OCI-LY7 (cell line): ENCODE results near the gene IGSF11. TPM values are rescaled to one million over a fixed set of nuclear protein-coding genes. Genes with fewer than 3 reads are reported as not detected.

ENCODE experiments used
- BruUV-seq: library from RNA; stranded (reverse); fragments of 400-500 nt; replicated peaks from 2 replicates; lab custom pipeline; 2021; lab: Mats Ljungman, UMichigan
- CTCF ChIA-PET: fragments of 300-600 bp; sonication (Branson Sonifier 250); formaldehyde crosslinking; loops from one replicate; lab custom pipeline; 2022; ENCODE audit warnings: antibody characterized with exemption; ENCODE audit not compliant: unreplicated experiment; lab: Charles Lee
- POLR2A ChIA-PET: fragments of 300-600 bp; sonication (Branson Sonifier 250); formaldehyde crosslinking; loops from one replicate; lab custom pipeline; 2022; ENCODE audit warnings: antibody characterized with exemption; lab: Charles Lee
- DNase-seq: peaks from one replicate; pipeline ENCODE4 v3.0.0-alpha.2; 2015; ENCODE audit warnings: low spot score
- H2AFZ ChIP-seq: fragments of 200-600 bp; sonication (generic), shearing (Covaris generic); 2 replicates; pipeline ENCODE4 v1.6.1; 2014; ENCODE audit warnings: mild to moderate bottlenecking, antibody characterized with exemption, low read length, moderate library complexity
- H3K27ac ChIP-seq: fragments of 200-600 bp; sonication (generic); 2 replicates; pipeline ENCODE4 v1.5.1; 2014; ENCODE audit warnings: mixed run types, low read depth, mild to moderate bottlenecking, moderate library complexity, low read length, inconsistent platforms; ENCODE audit not compliant: poor library complexity, severe bottlenecking
- H3K36me3 ChIP-seq: fragments of 200-600 bp; sonication (generic); 2 replicates; pipeline ENCODE4 v1.6.1; 2014; ENCODE audit warnings: mild to moderate bottlenecking, antibody characterized with exemption, low read length, moderate library complexity, mixed read lengths; ENCODE audit not compliant: insufficient read depth
- H3K4me1 ChIP-seq: fragments of 200-600 bp; sonication (generic); 2 replicates; pipeline ENCODE4 v1.5.1; 2014; ENCODE audit warnings: mild to moderate bottlenecking, low read length; ENCODE audit not compliant: insufficient read depth, poor library complexity, severe bottlenecking
- H3K4me2 ChIP-seq: fragments of 200-600 bp; sonication (generic); 2 replicates; pipeline ENCODE4 v1.6.1; 2014; ENCODE audit warnings: mild to moderate bottlenecking, low read length
- H3K4me3 ChIP-seq: fragments of 200-600 bp; sonication (generic); 2 replicates; pipeline ENCODE4 v1.5.1; 2014; ENCODE audit warnings: mild to moderate bottlenecking, low read depth, low read length; ENCODE audit not compliant: poor library complexity, severe bottlenecking
- H3K79me2 ChIP-seq: fragments of 200-600 bp; sonication (generic); 2 replicates; pipeline ENCODE4 v1.6.1; 2016; ENCODE audit warnings: low read depth, mild to moderate bottlenecking, low read length, moderate library complexity, mixed read lengths; ENCODE audit not compliant: insufficient read depth
- H3K9me2 ChIP-seq: fragments of 200-600 bp; sonication (generic); 2 replicates; pipeline ENCODE4 v1.6.1; 2016; ENCODE audit warnings: mild to moderate bottlenecking, low read length, mixed read lengths; ENCODE audit not compliant: insufficient read depth
- H3K9me3 ChIP-seq: fragments of 200-600 bp; sonication (generic); 2 replicates; pipeline ENCODE4 v1.6.1; 2014; ENCODE audit warnings: mild to moderate bottlenecking, mixed run types, low read length, mixed read lengths
- H4K20me1 ChIP-seq: fragments of 200-600 bp; sonication (generic); 2 replicates; pipeline ENCODE4 v1.6.1; 2014; ENCODE audit warnings: mild to moderate bottlenecking, antibody characterized with exemption, low read length, moderate library complexity, mixed read lengths; ENCODE audit not compliant: insufficient read depth
- EZH2phosphoT487 ChIP-seq: fragments of 200-600 bp; sonication (generic); IDR thresholded peaks from 2 replicates; pipeline ENCODE4 v1.6.1; 2018; ENCODE audit warnings: low read depth, borderline replicate concordance, mild to moderate bottlenecking, mixed run types, antibody characterized with exemption, low read length, moderate library complexity, mixed read lengths
- intact Hi-C: fragments of 100-400 bp; cut with micrococcal nuclease; formaldehyde crosslinking; loops from one replicate; pipeline ENCODE4 v1.10.0; 2022; ENCODE audit not compliant: unreplicated experiment
- total RNA-seq, 2 experiments: library from RNA; depleted of rRNA in 1 of 2; stranded (reverse); fragments of >200 nt in 1 of 2; shearing (Covaris generic) in 1 of 2; gene quantifications; 2 replicates each; pipeline ENCODE4 v1.2.3, GENCODE V29; 2014 to 2022
- TF ChIP-seq, protein P1 (sequence below): fragments of 200-600 bp; sonication (generic); conservative IDR thresholded peaks from 2 replicates; pipeline ENCODE4 v1.5.1; 2014; ENCODE audit warnings: mild to moderate bottlenecking, antibody characterized with exemption, low read length, moderate library complexity, mixed read lengths

The IGSF11 gene
- total RNA-seq, 2 experiments from 2014 or later = not detected

DNA sequence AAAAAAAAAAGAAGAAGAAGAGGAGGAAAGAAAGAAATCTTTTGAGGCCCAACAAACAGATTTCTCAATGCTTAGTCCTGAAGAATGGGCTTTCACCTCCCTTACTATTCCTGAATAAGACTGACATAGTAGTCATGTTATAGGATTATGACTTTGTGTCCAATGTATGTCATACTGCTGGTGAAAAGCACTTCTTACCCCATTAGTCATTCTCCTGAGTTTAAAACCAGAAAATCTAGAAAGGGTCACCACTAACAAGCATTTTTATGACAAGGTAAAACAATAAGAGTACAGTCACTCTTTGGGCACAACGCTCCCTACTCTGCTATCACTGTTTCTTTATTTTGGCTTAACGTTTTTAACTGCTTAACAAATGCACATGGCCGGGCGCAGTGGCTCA lies 88.2 kb downstream of the IGSF11 start:
- Histone ChIP-seq H4K20me1 (no peaks in the 10 kb centered on the region), H3K4me1 (no peaks in the 10 kb centered on the region), H3K9me3 (no peaks in the 10 kb centered on the region), H3K27ac (no peak overlapping the region), H2AFZ (no peak overlapping the region), H3K4me3 (no peak overlapping the region), H3K36me3 (no peaks in the 10 kb centered on the region), H3K4me2 (no peak overlapping the region), H3K79me2 (no peaks in the 10 kb centered on the region), H3K9me2 (no peaks in the 10 kb centered on the region)
- intact Hi-C loops = no loop called here
- no TSS peak for BruUV-seq
- TF ChIP-seq EZH2phosphoT487 = no peak
- TF ChIP-seq, protein P1, sequence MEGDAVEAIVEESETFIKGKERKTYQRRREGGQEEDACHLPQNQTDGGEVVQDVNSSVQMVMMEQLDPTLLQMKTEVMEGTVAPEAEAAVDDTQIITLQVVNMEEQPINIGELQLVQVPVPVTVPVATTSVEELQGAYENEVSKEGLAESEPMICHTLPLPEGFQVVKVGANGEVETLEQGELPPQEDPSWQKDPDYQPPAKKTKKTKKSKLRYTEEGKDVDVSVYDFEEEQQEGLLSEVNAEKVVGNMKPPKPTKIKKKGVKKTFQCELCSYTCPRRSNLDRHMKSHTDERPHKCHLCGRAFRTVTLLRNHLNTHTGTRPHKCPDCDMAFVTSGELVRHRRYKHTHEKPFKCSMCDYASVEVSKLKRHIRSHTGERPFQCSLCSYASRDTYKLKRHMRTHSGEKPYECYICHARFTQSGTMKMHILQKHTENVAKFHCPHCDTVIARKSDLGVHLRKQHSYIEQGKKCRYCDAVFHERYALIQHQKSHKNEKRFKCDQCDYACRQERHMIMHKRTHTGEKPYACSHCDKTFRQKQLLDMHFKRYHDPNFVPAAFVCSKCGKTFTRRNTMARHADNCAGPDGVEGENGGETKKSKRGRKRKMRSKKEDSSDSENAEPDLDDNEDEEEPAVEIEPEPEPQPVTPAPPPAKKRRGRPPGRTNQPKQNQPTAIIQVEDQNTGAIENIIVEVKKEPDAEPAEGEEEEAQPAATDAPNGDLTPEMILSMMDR = no peak
- DNase-seq = no peak
- ChIA-PET POLR2A (no interaction called here), CTCF (no interaction called here)

DNA sequence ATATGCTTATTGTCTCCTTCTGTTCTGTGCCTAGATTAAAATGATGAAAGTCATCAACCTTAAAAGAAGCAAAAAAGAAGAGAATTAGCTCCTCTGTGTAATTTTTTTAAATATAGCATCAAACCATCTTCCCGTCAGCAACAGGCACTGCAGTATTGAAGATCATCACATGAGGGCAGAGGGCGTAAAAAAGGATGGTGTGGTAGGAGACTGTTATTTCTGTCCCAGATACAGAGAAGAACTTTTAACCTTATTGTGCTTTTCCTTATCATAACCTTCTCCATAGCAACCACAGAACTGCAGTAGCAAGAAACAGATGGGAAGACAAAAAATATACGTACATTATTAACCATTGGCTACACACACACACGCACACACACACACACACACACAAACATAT lies 88.8 kb downstream of the IGSF11 start:
- no TSS peak for BruUV-seq
- ChIA-PET POLR2A (no interaction called here), CTCF (no interaction called here)
- no peak overlapping the region for H3K27ac ChIP-seq
- no peaks in the 10 kb centered on the region for H3K36me3 ChIP-seq
- H4K20me1 ChIP-seq = no peaks in the 10 kb centered on the region
- no peaks in the 10 kb centered on the region for H3K79me2 ChIP-seq
- no peak overlapping the region for H3K4me3 ChIP-seq
- intact Hi-C loops = no loop called here
- no peak for TF ChIP-seq EZH2phosphoT487
- TF ChIP-seq, protein P1 = no peak
- H3K4me1 ChIP-seq = no peaks in the 10 kb centered on the region
- H2AFZ ChIP-seq = no peak overlapping the region
- DNase-seq = no peak
- H3K4me2 ChIP-seq = no peak overlapping the region
- no peaks in the 10 kb centered on the region for H3K9me2 ChIP-seq
- H3K9me3 ChIP-seq = no peaks in the 10 kb centered on the region

DNA sequence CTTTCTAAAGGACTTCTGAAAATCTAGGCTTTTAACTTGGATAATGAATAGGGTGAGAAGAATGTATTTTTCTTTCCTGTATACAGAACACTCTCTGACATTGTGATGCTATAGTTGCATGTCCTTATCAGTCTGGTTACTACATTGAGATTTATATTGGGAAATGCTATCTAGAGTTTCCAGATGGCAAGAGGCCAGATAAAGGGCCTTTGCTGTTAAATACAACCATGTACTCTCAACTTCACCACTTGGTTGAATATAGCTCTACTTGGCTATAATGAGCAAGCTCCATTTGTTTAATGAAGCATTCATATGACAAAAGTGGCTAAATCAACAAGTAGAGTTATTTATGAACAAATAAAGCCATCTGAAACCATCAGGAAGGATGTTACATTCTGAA lies 91.0 kb downstream of the IGSF11 start:
- ChIA-PET POLR2A (interaction anchor here (0.6 kb wide), 1 partner anchor 1352 kb away, joined by 3 read pairs; no protein-coding TSS in a partner anchor), CTCF (no interaction called here)
- Histone ChIP-seq H4K20me1 (no peaks in the 10 kb centered on the region), H3K79me2 (no peaks in the 10 kb centered on the region), H3K27ac (no peak overlapping the region), H2AFZ (no peak overlapping the region), H3K4me1 (no peaks in the 10 kb centered on the region), H3K36me3 (no peaks in the 10 kb centered on the region), H3K9me2 (no peaks in the 10 kb centered on the region), H3K4me2 (no peak overlapping the region), H3K9me3 (no peaks in the 10 kb centered on the region), H3K4me3 (no peak overlapping the region)
- no TSS peak for BruUV-seq
- DNase-seq = no peak
- TF ChIP-seq, protein P1 = no peak
- TF ChIP-seq EZH2phosphoT487 = no peak
- intact Hi-C loops = no loop called here
